ENCODE results near the gene FKBP7.
"Not testable (repeated sequence)": the region's sequence is repeated elsewhere in the genome, so short reads cannot be mapped to it uniquely, and the experiment has no call there.

The FKBP7 gene

DNA sequence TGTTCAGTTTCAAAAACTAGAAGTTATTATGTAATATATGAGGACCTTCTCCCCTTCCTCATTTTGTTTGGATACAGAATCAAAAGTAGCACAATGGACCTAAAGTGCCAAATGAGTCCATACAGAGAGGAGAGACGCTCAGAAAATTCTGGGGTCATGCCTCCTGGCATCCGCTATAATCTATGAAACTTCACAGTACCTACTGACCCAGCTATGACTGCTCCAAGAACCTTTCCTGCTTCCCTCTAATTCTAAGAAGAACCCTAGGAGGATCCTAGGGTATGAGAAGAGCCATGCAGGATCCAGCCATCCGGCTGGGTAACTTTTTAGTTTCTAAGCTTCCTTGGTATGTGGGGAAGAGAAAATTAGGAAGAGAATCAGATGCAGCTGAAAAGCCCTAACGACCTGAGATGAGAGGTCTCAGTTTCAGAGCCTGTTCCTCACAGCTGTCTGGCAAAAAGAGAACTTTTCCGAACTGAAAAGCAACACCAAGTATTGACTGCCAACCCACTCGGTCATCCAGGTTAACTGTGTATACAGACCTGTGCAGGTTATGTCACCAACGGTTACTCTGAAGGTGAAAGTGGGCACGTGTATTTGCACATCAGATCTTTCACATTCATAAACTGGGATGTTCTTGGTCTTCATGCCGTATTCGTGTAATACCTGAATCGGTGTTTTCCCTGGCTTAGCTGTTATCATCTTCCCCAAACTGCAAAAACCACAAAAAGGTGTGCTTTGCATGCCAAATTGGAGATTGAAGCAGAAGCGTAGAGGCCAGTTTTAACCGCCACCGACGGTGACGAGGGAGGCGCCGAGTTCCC, 28.5 kb downstream of the FKBP7 start:
- DNase-seq (ENCODE audit: low read depth in 2 of 2) = no peak

DNA sequence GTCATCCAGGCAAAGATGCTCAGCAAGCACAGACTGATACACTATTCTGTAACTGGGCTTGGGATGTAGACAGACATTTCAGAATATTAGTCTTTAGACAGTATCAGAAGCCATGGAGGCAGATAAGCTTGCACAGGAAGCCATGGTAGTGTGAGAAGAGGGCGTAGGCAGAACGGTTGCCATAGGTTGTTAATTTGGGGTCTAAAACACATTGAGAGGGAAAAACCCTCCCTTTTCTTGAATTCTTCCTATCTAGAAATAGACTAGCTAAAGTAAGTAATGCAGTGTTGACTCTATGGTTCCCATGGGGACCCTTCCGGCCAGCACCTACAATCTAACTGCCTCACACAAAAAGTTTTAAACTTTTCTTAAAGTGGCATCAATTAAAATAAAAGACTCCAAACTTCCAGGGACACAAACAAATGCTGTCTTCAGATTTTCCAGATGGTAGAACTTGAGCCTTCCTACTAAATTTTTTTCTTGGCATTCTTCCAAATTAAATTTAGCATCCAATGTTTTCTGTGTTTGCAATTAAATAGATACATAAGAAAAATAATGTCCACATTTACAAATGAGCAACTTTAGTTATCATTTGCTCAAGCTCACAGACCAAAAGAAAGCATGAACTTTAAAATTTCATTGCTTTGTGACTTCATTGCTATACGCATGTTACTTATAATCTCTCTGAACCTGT, 29.3 kb downstream of the FKBP7 start:
- DNase-seq (ENCODE audit: low read depth in 2 of 2) = no peak

DNA sequence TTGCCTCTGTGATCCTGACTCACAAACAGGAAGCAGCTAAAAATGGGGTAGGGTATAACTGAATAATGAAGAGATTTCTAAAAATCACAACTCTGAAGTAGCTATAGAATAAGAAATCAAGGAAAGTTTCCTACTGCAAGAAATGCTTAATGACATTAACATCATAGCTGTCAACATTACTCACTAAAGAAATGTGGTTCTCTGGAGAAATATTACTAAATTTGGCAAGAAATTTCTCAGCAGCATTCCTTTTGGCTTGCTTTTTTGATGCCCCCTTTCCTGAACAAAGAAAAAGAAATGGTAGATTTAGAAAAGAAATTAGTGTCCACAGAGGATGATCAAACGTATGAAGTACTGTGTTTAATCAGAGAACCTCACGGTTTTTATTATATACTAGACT, 37.0 kb downstream of the FKBP7 start:
- DNase-seq (ENCODE audit: low read depth in 2 of 2) = no peak

DNA sequence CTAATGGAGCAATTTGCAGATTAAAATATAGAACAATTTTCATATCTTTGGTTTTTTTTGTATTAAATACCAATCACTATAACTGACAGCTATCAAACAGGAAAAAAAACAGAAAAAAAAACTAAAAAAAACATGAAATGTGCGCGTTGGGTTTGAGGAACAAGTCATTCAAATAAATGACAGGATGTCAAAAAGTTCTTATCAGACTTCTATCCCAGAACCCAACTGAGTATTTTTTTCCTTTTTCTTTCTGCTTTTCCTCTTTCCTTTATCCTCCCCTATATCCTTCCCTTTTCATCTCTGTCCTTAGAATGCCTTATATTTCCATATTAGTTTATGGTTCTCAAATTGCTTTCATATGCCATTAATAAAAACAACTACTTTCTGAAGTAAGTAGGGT, 41.7 kb downstream of the FKBP7 start:
- no peak for DNase-seq (ENCODE audit: low read depth in 2 of 2)

DNA sequence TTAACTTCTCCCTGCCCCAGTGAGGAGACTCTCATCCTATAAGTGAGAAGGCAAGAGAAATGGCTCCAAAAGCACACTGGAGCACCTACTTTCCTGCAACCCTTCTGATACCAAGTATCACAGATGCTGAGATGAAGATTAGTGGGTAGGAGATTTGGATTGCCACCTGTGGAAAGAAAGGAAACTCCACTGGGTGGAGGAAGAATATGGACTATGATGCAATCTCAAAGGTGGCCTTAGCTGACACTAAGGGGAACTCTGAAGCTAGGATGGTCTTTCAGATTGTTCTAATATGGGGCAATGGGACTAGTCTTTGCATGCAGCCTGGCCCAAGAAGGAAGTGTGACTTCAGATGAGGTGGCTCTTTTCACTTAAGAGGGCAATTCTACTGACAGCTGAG, 49.1 kb downstream of the FKBP7 start:
- DNase-seq (ENCODE audit: low read depth in 2 of 2) = no peak

DNA sequence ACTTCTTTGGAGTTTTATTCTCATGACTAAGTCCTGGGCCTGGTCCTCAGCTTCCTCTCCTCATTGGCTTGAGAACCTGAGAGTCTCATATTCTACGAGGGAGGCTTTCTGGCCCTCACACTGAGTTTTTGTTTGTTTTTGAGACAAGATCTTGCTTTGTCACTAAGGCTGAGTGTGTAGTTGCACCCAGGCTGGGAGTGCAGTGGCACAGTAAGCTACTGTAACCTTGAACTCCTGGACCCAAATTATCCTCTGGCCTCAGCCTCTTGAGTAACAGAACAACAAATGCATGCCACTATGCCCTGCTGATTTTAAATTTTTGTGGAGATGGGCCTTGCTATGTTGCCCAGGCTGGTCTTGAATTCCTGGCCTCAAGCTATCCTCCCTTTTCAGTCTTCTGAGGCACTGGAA, 50.0 kb downstream of the FKBP7 start:
- DNase-seq (ENCODE audit: low read depth in 2 of 2) = no peak

DNA sequence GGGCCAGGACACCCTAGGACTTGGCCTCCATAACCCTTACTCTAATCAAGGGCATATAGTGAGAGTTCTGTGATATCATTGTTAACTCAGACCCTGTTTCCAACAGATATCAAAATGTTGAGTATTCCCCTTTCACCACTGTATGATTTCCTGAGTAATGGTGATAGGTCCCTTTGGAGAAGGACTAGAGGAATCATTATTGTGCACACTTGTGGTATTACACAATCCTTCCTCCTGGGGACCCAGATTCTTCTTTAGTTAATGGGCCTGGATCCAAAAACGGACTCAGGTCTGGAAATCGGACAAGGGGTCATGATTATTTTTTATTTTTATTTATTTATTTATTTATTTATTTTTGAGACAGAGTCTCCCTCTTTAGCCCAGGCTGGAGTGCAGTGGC, 50.9 kb downstream of the FKBP7 start:
- no peak for DNase-seq (ENCODE audit: low read depth in 2 of 2)

DNA sequence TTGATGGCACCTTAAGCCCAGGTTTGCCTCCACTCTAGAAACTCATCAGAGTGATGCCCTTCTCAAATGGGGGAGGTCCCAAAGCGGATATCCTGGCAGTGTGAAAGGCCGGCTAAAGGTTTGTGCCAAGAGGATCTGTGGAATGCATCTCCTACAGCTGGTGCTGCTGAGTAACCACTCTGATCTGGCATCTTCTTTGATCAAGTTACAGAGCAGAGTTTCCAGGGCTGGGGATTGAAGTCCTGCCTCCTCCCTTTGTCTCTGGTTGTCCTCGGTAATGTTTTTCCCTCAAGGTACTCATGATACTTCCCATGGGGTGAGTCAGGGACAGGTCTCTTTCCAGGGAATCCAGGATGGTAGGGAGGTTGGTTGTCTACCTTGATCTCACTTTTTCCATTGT, 52.0 kb downstream of the FKBP7 start:
- no peak for DNase-seq (ENCODE audit: low read depth in 2 of 2)

DNA sequence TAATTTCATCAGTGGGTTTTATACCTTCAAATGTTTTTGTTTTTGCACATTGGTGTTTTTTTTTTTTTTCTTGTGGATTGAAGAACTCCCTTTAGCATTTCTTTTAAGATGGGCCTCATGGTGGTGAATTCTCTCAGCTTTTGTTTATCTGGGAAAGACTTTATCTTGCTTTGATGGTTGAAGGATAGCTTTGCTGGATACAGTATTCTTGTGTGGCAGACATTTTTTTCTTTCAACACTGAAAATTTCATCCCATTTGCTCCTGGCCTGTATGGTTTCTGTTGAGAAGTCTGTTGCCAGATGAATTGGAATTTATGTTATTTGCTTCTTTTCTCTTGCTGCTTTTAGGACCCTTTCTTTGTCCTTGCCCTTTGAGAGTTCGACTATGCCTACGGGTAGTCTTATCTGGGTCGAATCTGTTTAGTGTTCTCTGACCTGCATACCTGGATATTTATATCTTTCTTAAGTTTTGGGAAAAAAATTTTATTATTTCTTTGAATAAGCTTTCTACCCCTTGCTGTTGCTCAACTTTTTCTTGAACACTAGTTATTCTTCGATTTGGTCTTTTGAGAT, 53.1 kb downstream of the FKBP7 start:
- DNase-seq (ENCODE audit: low read depth in 2 of 2) = no peak

DNA sequence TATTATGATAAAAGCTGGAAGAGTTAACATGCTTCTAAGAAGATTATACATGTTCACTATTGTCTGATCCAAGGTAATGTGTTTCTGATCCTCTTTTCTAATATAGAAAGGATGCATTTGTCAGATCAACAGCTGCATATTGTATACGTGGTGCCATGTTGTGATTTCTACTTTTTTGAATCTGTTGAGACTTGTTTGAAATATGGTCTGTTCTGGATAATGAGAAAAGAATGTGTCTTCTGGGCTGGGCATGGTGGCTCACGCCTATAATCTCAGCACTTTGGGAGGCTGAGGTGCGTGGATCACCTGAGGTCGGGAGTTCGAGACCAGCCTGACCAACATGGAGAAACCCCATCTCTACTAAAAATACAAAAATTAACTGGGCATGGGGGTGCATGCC, 54.7 kb downstream of the FKBP7 start:
- DNase-seq (ENCODE audit: low read depth in 2 of 2) = not testable (repeated sequence)

DNA sequence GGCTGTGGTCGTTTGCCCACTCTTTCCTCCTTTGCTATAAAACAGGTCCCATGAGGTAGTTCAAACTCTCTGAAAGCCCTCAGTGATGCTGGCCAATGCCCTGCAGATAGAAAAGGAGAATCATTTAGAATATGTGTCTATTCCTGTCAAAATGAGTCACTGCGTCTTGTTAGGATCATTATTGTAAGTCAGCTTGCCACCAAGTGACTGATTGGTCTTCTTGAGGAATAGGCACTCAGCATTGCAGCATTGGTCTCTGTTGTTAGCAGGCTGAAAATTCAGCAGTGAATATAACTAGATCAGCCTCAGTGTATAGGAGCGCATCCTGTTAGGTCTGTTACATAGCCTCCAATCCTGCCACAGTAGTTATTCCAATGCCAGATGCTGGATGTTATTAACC, 56.3 kb downstream of the FKBP7 start:
- no peak for DNase-seq (ENCODE audit: low read depth in 2 of 2)

DNA sequence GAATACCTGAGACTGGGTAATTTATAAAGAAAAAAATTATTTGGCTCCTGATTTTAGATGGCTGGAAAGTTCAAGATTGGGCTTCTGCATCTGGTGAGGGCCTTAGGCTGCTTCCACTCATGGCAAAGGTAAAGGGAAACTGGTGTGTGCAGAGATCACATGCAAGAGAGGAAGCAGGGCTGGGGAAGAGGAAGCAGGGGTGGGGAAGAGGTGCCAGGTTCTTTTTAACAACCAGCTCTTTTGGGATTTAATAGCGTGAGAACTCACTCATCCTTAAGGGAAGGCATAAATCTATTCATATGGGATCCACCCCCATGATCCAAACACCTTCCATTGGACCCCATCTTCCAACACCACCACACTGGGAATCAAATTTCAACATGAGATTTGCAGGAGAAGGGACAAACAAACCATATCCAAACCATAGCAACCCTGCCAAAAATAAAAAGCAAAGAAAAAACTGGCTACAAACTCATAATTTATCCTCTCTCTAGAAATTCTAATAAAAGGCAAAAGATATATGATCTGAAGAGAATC, 57.9 kb downstream of the FKBP7 start:
- DNase-seq (ENCODE audit: low read depth in 2 of 2) = no peak

DNA sequence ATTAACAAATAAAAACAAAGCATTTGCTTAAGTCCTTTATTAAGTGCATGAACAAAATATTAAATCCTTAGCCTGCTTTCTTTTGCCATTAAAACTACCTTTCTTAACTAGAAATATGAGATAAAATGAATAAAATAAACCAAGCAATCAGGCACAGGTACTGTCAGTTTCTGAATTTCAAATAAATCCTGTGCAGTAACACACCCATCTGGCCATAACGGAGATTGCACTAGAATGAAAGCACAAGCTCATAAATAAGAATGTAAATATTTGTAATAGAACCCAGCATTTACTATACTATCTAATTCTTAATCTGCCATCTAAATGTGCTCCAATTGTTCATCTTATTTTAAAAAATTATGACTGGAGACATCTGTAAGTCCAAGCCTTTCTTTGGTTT, 59.3 kb downstream of the FKBP7 start:
- DNase-seq (ENCODE audit: low read depth in 2 of 2) = no peak

DNA sequence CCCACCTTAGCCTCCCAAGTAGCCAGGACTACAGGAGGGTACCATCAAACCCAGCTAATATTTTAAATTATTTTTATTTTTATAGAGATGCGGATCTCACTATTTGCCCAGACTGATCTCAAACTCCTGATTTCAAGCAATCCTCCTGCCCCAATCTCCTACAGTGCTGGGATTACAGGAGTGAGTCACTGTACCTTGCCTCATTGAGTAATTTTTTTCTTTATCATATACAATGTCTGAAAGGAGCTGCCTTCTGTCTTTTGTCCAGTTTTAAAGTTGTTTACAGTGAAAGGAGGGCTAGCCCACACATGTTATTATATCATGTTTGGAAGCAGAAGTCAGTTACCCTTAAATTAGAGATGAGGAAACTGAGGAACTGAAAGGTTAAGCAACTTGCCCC, 60.0 kb downstream of the FKBP7 start:
- no peak for DNase-seq (ENCODE audit: low read depth in 2 of 2)

DNA sequence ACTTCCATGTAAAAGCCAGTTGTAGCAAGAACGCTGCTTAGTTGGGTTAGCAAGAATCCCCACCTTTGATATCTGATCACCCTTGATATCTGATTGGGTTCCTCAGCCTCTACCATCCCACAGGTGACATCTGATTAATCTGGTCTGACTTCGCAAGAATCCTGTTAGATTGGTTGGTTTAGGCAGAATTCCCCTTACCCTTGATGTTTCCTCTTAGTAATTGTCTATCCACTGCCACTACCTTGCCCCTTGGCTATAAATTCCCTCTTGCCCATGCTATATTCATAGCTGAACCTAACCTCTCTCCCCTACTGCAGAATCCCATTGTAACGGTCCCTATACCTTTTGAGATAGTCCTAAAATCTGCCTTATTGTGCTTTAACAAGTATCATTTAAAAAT, 60.5 kb downstream of the FKBP7 start:
- no peak for DNase-seq (ENCODE audit: low read depth in 2 of 2)

DNA sequence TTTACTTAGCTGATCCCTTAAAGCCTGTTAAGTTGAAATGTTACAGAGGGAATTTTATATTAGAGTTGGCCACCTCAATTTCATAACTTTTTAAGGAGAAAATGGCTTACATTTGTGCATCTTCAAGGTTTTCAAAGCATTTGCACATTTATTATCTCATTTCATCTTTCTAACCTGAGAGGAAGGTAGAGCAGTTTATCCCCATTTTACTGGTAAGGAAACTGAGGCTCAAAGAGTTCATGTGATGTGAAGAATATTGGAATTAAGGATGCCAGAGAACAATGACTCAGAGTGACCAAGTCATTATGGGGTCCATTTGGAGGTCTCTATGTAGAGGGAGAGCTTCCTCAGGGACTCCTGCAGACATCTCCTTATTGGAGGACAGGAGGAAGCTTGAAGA, 62.4 kb downstream of the FKBP7 start:
- DNase-seq (ENCODE audit: low read depth in 2 of 2) = no peak

DNA sequence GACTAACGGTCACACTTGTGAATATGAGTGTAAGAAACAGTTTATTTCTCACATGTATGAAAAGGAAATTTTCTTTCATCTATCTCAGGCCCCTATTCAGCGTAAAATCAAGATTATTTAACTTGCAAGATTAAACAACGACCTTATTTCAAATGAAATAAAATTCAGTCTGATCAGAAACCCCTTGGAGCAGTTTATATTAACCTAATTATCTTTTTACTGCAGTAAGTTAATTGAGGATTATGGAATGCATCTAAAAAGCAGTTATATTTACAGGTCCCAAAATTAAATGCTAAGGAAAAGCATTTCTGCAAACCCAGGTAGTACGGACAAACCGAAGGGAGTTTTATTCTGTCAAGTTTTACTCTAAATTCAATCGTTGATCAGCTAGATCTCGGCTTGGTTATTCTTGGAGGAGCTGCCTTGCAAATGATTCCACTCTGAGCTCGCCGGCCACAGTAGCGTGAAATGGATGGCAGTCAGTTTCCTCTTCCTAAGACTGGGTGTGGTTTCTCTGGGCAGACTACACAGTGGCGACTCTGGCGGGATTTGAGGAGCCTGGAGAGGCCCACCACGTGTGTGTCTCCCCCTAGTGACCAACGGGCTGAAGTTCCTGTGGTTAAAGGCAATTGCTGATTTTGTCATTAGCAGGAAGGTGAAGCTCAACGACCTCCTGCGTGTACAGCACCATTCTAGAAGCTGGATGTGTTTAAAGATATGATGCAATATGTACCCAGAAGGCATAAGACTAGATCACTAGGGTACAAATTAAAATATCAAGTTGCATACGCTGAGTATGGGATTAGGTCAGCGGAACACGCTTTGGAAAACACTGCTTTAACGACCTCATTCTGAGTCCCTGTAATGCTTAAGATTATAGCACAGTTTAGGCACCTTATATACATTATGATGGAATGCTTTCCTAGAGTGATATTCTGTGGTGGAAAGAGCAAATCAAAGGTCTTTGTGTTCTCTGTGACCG, 63.8 kb downstream of the FKBP7 start:
- DNase-seq (ENCODE audit: low read depth in 2 of 2) = peak; percentile 55 to 57
